A673 (cell line): Measurements from ENCODE around the gene ADAMTS2.

Experiments used
- EZH2 ChIP-seq: fragments of 200-600 bp; sonication (generic); IDR thresholded peaks from 2 replicates; pipeline ENCODE4 v1.6.1; 2017; ENCODE audit warnings: borderline replicate concordance, low read depth, mild to moderate bottlenecking, mixed read lengths, antibody characterized with exemption, low read length; ENCODE audit not compliant: poor library complexity, severe bottlenecking
- TF ChIP-seq, protein P1 (sequence below): fragments of 300-800, 200-600 bp; sonication (generic); conservative IDR thresholded peaks from 2 replicates; pipeline ENCODE4 v1.5.1; 2017; ENCODE audit warnings: low read depth, mild to moderate bottlenecking, antibody characterized with exemption, low read length, moderate library complexity, mixed read lengths

- TF ChIP-seq, protein P1, sequence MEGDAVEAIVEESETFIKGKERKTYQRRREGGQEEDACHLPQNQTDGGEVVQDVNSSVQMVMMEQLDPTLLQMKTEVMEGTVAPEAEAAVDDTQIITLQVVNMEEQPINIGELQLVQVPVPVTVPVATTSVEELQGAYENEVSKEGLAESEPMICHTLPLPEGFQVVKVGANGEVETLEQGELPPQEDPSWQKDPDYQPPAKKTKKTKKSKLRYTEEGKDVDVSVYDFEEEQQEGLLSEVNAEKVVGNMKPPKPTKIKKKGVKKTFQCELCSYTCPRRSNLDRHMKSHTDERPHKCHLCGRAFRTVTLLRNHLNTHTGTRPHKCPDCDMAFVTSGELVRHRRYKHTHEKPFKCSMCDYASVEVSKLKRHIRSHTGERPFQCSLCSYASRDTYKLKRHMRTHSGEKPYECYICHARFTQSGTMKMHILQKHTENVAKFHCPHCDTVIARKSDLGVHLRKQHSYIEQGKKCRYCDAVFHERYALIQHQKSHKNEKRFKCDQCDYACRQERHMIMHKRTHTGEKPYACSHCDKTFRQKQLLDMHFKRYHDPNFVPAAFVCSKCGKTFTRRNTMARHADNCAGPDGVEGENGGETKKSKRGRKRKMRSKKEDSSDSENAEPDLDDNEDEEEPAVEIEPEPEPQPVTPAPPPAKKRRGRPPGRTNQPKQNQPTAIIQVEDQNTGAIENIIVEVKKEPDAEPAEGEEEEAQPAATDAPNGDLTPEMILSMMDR, result no peak
- TF ChIP-seq EZH2, result no peak
These were observed 77.6 kb downstream of the ADAMTS2 start for GRCh38 chr5:179267671-179268083.
